OCI-M1 (cell line): ENCODE results near the gene MTOR.

Experiments
- DNase-seq: peaks from one replicate; lab custom pipeline; 2025; lab: John Stamatoyannopoulos, UW

The MTOR gene

DNA sequence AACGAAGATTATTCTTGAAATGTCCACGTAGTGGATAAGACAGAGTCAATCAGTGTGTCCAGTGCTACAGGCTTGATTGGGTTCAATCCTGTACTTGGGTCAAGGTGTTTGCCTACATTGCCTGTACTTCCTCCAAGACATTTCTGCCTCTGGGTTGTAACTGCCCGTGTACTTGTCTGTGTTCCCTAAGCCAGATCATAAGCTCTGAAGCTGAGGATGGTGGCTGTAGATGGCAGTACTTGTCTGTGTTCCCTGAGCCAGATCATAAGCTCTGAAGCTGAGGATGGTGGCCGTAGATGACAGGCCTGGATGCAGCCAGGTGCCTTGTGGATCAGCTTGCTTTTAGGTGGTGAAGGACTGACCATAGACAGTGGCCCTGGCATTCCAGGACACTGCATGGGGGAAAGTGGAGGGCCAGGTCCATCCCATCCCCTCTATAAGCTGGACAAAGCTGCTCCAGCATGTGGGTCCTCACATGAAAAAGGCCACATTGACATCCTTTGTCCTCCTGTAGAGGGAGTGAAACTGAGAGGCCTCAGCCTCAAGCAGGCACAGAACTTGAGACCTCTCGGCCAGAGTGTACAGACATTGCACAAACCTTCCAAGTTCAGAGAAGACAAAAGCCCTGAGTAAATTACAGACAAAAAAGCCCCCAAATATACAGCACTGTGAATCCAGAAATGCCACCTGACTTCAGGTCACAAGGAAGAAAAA lies 200.5 kb downstream of the MTOR start:
- DNase-seq, result no peak

GRCh38 chr1:11059968-11060830 lies 202.2 kb downstream of the MTOR start, which contains the start of gene SRM:
SRM (minus strand) TSS chr1:11060018; CDS start chr1:11059943, 75 bp downstream.
- peak; percentile 94 for DNase-seq

GRCh38 chr1:11059155-11059967 lies 203.0 kb downstream of the MTOR start:
- peak; percentile 42 for DNase-seq

DNA sequence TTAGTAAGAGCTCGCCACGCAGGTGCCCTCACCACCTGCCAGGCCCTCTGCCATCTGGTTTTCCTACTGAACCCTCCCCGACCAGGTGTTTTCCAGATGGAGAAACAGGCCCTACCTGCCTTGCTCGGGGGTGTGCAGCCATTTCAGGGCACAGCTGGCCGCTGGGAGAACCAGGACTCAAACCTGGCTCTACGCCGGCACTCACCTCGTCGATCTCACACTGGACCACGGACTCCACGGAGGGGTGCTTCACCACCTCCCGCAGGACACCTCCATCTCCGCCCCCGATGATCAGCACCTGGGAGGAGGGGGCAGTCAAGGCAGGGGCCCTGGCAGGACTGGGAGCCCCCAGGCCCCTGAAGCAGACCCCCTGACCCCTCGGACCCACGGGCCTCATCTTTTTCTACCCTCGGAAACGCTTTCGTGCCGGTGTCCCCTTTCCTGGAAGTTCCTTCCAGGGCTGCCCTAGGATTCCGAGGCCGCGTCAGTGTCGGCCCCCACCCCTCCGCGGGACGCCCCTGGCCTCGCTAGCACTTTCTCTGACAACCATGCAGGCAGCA lies 203.7 kb downstream of the MTOR start:
- no peak for DNase-seq

DNA sequence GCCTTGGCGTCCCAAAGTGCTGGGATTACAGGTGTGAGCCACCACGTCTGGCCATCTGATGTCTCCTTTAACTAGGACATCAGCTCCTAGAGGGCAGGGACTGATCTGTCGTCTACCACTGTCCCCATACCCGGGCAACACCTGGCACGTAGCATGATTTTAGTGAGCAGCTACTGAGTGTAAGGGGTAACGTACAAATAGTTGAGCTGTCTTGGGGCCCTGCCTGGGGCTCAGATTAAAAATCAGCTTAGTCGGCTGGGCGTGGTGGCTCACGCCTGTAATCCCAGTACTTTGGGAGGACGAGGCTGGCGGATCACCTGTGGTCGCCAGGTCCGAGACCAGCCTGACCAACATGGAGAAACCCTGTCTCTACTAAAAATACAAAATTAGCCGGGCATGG lies 204.3 kb downstream of the MTOR start:
- DNase-seq, result no peak

DNA sequence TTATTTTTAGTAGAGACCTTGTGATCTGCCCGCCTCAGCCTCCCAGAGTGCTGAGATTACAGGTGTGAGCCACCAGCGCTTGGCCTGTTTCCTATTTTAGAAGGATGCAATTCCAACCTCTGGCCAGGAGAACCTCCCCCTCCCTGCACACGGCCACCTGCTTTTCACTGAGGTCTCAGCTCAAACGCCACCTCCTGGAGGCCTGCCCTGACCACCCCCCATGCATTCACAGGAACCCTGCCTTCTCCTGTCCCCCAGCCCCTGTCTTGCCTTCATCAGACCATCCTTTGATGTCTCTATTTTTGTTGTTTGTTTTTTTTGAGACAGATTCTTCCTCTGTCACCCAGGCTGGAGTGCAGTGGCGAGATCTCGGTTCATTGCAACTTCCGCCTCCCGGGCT lies 204.9 kb downstream of the MTOR start:
- no peak for DNase-seq
